Psoas muscle (tissue), 8 donors: ENCODE results near the gene ERC2. TPM values are rescaled to one million over a fixed set of nuclear protein-coding genes. Genes with fewer than 3 reads are reported as not detected.

Experiments
- ATAC-seq, 4 donors: fragments of 200-7000 bp; cut with Tn5 transposase; one replicate each; pipeline ENCODE4 v1.9.1; 2020; ENCODE audit warnings: moderate library complexity in 3 of 4, mild to moderate bottlenecking in 2 of 4
- DNase-seq, 2 donors: peaks; one replicate each; pipeline ENCODE4 v3.0.0-alpha.2; 2020
- H3K27ac ChIP-seq: fragments of 200-600 bp; one replicate; pipeline ENCODE4 v1.8.0; 2022
- H3K27me3 ChIP-seq, 3 donors: fragments of 200-600 bp in 1 of 3; one replicate each; pipeline versions ENCODE4 v1.6.1 to v1.8.0; 2013 to 2022; ENCODE audit warnings: low read length in 2 of 3, mild to moderate bottlenecking in 2 of 3, moderate library complexity in 1 of 3; ENCODE audit not compliant: insufficient read depth in 3 of 3
- H3K36me3 ChIP-seq, 2 donors: fragments of 200-600 bp in 1 of 2; one replicate each; pipeline versions ENCODE4 v1.6.1 to v1.8.0; 2013 to 2022; ENCODE audit warnings: low read depth in 1 of 2, mild to moderate bottlenecking in 1 of 2, moderate library complexity in 1 of 2; ENCODE audit not compliant: insufficient read depth in 1 of 2
- H3K4me1 ChIP-seq: fragments of 200-600 bp; one replicate; pipeline ENCODE4 v1.8.0; 2022
- H3K4me3 ChIP-seq: fragments of 200-600 bp; one replicate; pipeline ENCODE4 v1.8.0; 2022; ENCODE audit warnings: mild to moderate bottlenecking
- H3K9me3 ChIP-seq: fragments of 200-600 bp; one replicate; pipeline ENCODE4 v1.8.0; 2022
- CTCF ChIP-seq: fragments of 200-600 bp; IDR thresholded peaks from one replicate; pipeline ENCODE4 v1.8.0; 2022; ENCODE audit warnings: antibody characterized with exemption
- WGBS, 3 donors: extraction: QIAGEN DNeasy Blood & Tissue Kit; methylation state at CpG; one replicate each; pipeline versions ENCODE4 v1.1.6 to v1.1.7; 2013; 5-methylcytosine and 5-hydroxymethylcytosine counted together
- intact Hi-C, 2 donors: fragments of 100-400 bp; cut with DNase I; formaldehyde crosslinking; loops; one replicate each; pipeline versions ENCODE4 v1.11.0 to v1.14.2; 2022
- polyA plus RNA-seq, 3 donors: library from polyadenylated mRNA; stranded (reverse); fragments of 200-250 nt; gene quantifications; one replicate each; pipeline ENCODE4 v1.2.3, GENCODE V29; 2013
- total RNA-seq, 4 donors: library from RNA; stranded (reverse); fragmentation: NEBNext Ultra II Directional in 2 of 4; extraction: Animal tissue kit (Norgen Biotek cat#: 25700) in 2 of 4; gene quantifications; one replicate each; pipeline versions ENCODE4 v1.2.1 to v1.2.4, GENCODE V29; 2021 to 2023
- donor health status: healthy with polysubstance abuse.
- donor health status: DM: no; HTN: no; CAD: no; lungs with moderate emphysema.
- donor health status: Bipolar disorder and iron deficiency.
- donor health status: healthy.
- donor health status: DM: yes; HTN: yes; CAD: no.
- donor health status: DM: no; HTN: no; CAD: no.
- donor health status: DM: no; HTN: no; CAD: no.
- donor health status: DM: yes; HTN: yes; CAD: no.

ERC2 gene
- total and polyA plus RNA-seq, 7 donors = 0.04 to 0.15 TPM; not detected in 5

GRCh38 chr3:55621648-55622047 is 846.6 kb downstream of the ERC2 start:
- DNase-seq = no peak
- WGBS, 3 donors = 86 to 90% (median 88%) methylated on average over 2 of the region's 2 CpGs
- intact Hi-C loops = no loop called here
- TF ChIP-seq CTCF = no peak
- Histone ChIP-seq H3K27me3 (peaks cover 0 to 5% (median 2%) of the 10 kb centered on the region in 3 donors), H3K9me3 (no peaks in the 10 kb centered on the region), H3K36me3 (no peaks in the 10 kb centered on the region), H3K4me1 (no peaks in the 10 kb centered on the region), H3K27ac (no peak overlapping the region), H3K4me3 (no peak overlapping the region)
- no peak for ATAC-seq

- no peak for TF ChIP-seq CTCF
- Histone ChIP-seq H3K36me3 (no peaks in the 10 kb centered on the region), H3K27ac (no peak overlapping the region), H3K27me3 (peaks cover 0 to 5% (median 2%) of the 10 kb centered on the region in 3 donors), H3K4me1 (no peaks in the 10 kb centered on the region), H3K4me3 (no peak overlapping the region), H3K9me3 (no peaks in the 10 kb centered on the region)
- DNase-seq (no peak), ATAC-seq (no peak)
- WGBS, 3 donors = 65 to 72% (median 69%) methylated on average over 3 of the region's 3 CpGs
- intact Hi-C loops = no loop called here
Observed at GRCh38 chr3:55621026-55621422, 847.2 kb downstream of the ERC2 start.

- ATAC-seq (no peak), DNase-seq (no peak)
- 73 to 77% (median 75%) methylated on average over 12 of the region's 12 CpGs for WGBS, 3 donors
- no peaks in the 10 kb centered on the region for H3K4me1 ChIP-seq
- peaks cover 0 to 5% (median 2%) of the 10 kb centered on the region in 3 donors for H3K27me3 ChIP-seq
- H3K4me3 ChIP-seq = no peak overlapping the region
- H3K36me3 ChIP-seq = no peaks in the 10 kb centered on the region
- H3K9me3 ChIP-seq = no peaks in the 10 kb centered on the region
- no peak for TF ChIP-seq CTCF
- intact Hi-C loops = no loop called here
- no peak overlapping the region for H3K27ac ChIP-seq
Observed at GRCh38 chr3:55620351-55621025, 847.8 kb downstream of the ERC2 start.

GRCh38 chr3:55619046-55619808 is 849.0 kb downstream of the ERC2 start:
- TF ChIP-seq CTCF = no peak
- ATAC-seq (no peak), DNase-seq (no peak)
- intact Hi-C loops = no loop called here
- Histone ChIP-seq H3K27ac (no peak overlapping the region), H3K27me3 (peaks cover 0 to 5% (median 2%) of the 10 kb centered on the region in 3 donors), H3K9me3 (no peaks in the 10 kb centered on the region), H3K4me1 (no peaks in the 10 kb centered on the region), H3K36me3 (no peaks in the 10 kb centered on the region), H3K4me3 (no peak overlapping the region)
- 80 to 84% (median 84%) methylated on average over 10 of the region's 10 CpGs for WGBS, 3 donors
